Subcutaneous abdominal adipose tissue (tissue), 5 donors: ENCODE data around the gene STAP2.
A peak's percentile ranks its signal among the peaks of the same experiment; 100 is the strongest.

ENCODE experiments used
- H3K27ac ChIP-seq: one replicate; pipeline ENCODE4 v1.7.0; 2013; ENCODE audit warnings: low read depth, mild to moderate bottlenecking, inconsistent platforms, low read length, moderate library complexity
- H3K27me3 ChIP-seq, 5 donors: one replicate each; pipeline ENCODE4 v1.7.0; 2013; ENCODE audit warnings: low read length in 5 of 5, inconsistent platforms in 1 of 5; ENCODE audit not compliant: control insufficient read depth in 5 of 5, insufficient read depth in 4 of 5
- H3K36me3 ChIP-seq, 5 donors: one replicate each; pipeline ENCODE4 v1.7.0; 2013; ENCODE audit warnings: low read length in 5 of 5; ENCODE audit not compliant: control insufficient read depth in 5 of 5, insufficient read depth in 5 of 5
- H3K4me1 ChIP-seq, 5 donors: one replicate each; pipeline ENCODE4 v1.7.0; 2013; ENCODE audit warnings: low read length in 5 of 5, mild to moderate bottlenecking in 3 of 5, moderate library complexity in 1 of 5; ENCODE audit not compliant: control insufficient read depth in 5 of 5, insufficient read depth in 5 of 5
- H3K4me3 ChIP-seq, 5 donors: one replicate each; pipeline ENCODE4 v1.7.0; 2013; ENCODE audit warnings: low read length in 5 of 5, low read depth in 1 of 5
- H3K9ac ChIP-seq, 5 donors: one replicate each; pipeline ENCODE4 v1.7.0; 2013; ENCODE audit warnings: low read length in 5 of 5, mild to moderate bottlenecking in 4 of 5, moderate library complexity in 3 of 5
- H3K9me3 ChIP-seq, 5 donors: one replicate each; pipeline ENCODE4 v1.7.0; 2013; ENCODE audit warnings: low read length in 5 of 5; ENCODE audit not compliant: control insufficient read depth in 5 of 5
- donor health status: healthy.
- donor health status: healthy.
- donor health status: healthy.
- donor health status: healthy.
- donor health status: healthy.

The STAP2 gene

GRCh38 chr19:4301590-4302242 lies 36.9 kb downstream of the STAP2 start:
- no peak overlapping the region for H3K4me3 ChIP-seq
- peak overlapping the region in 1 of 5 donors; percentile 15 for H3K9ac ChIP-seq
- H3K4me1 ChIP-seq = peaks cover 0 to 14% (median 11%) of the 10 kb centered on the region in 5 donors
- H3K36me3 ChIP-seq = no peaks in the 10 kb centered on the region
- no peak overlapping the region for H3K27ac ChIP-seq
- H3K9me3 ChIP-seq = no peaks in the 10 kb centered on the region
- peaks cover 4 to 17% (median 9%) of the 10 kb centered on the region in 5 donors for H3K27me3 ChIP-seq

- H3K27me3 ChIP-seq = peaks cover 6 to 24% (median 9%) of the 10 kb centered on the region in 5 donors
- H3K9me3 ChIP-seq = no peaks in the 10 kb centered on the region
- no peak overlapping the region for H3K4me3 ChIP-seq
- peaks cover 0 to 15% (median 13%) of the 10 kb centered on the region in 5 donors for H3K4me1 ChIP-seq
- no peak overlapping the region for H3K27ac ChIP-seq
- no peak overlapping the region for H3K9ac ChIP-seq
- H3K36me3 ChIP-seq = no peaks in the 10 kb centered on the region
These were observed 38.0 kb downstream of the STAP2 start for GRCh38 chr19:4300589-4300988.

- Histone ChIP-seq H3K36me3 (no peaks in the 10 kb centered on the region), H3K4me1 (peaks cover 0 to 15% (median 10%) of the 10 kb centered on the region in 5 donors), H3K27ac (no peak overlapping the region), H3K27me3 (peaks cover 2 to 15% (median 8%) of the 10 kb centered on the region in 5 donors), H3K9ac (no peak overlapping the region), H3K9me3 (no peaks in the 10 kb centered on the region), H3K4me3 (no peak overlapping the region)
These were observed 39.6 kb downstream of the STAP2 start for GRCh38 chr19:4298810-4299550.

- H3K27ac ChIP-seq = no peak overlapping the region
- peaks cover 0 to 12% (median 6%) of the 10 kb centered on the region in 5 donors for H3K27me3 ChIP-seq
- H3K9me3 ChIP-seq = no peaks in the 10 kb centered on the region
- no peak overlapping the region for H3K9ac ChIP-seq
- H3K36me3 ChIP-seq = no peaks in the 10 kb centered on the region
- H3K4me3 ChIP-seq = no peak overlapping the region
- peaks cover 0 to 15% (median 10%) of the 10 kb centered on the region in 5 donors for H3K4me1 ChIP-seq
These were observed 40.5 kb downstream of the STAP2 start for GRCh38 chr19:4297901-4298809.

GRCh38 chr19:4295972-4296771 lies 42.5 kb downstream of the STAP2 start:
- H3K27me3 ChIP-seq = peaks cover 3 to 12% (median 11%) of the 10 kb centered on the region in 5 donors
- no peak overlapping the region for H3K9ac ChIP-seq
- H3K27ac ChIP-seq = no peak overlapping the region

GRCh38 chr19:4294389-4294788 lies 44.2 kb downstream of the STAP2 start:
- no peaks in the 10 kb centered on the region for H3K9me3 ChIP-seq
- H3K36me3 ChIP-seq = no peaks in the 10 kb centered on the region
- H3K27me3 ChIP-seq = peaks cover 3 to 16% (median 11%) of the 10 kb centered on the region in 5 donors
- peaks cover 0 to 5% (median 0%) of the 10 kb centered on the region in 5 donors for H3K4me1 ChIP-seq
- H3K27ac ChIP-seq = no peak overlapping the region
- H3K4me3 ChIP-seq = no peak overlapping the region
- H3K9ac ChIP-seq = no peak overlapping the region

More at GRCh38 chr19:4295972-4296771, 42.5 kb downstream of the STAP2 start:
- Histone ChIP-seq H3K4me1 (peaks cover 0 to 5% (median 0%) of the 10 kb centered on the region in 5 donors), H3K9me3 (no peaks in the 10 kb centered on the region), H3K4me3 (no peak overlapping the region), H3K36me3 (no peaks in the 10 kb centered on the region)

GRCh38 chr19:4292515-4292914 lies 46.1 kb downstream of the STAP2 start:
- no peak overlapping the region for H3K4me3 ChIP-seq
- H3K27me3 ChIP-seq = peaks cover 3 to 20% (median 11%) of the 10 kb centered on the region in 5 donors
- no peaks in the 10 kb centered on the region for H3K9me3 ChIP-seq
- H3K27ac ChIP-seq = no peak overlapping the region
- H3K36me3 ChIP-seq = no peaks in the 10 kb centered on the region
- H3K9ac ChIP-seq = no peak overlapping the region
- H3K4me1 ChIP-seq = peaks cover 0 to 5% (median 0%) of the 10 kb centered on the region in 5 donors

- no peak overlapping the region for H3K4me3 ChIP-seq
- H3K27me3 ChIP-seq = peaks cover 3 to 17% (median 9%) of the 10 kb centered on the region in 5 donors
- no peaks in the 10 kb centered on the region for H3K9me3 ChIP-seq
- peak overlapping the region in 1 of 5 donors; percentile 17 for H3K9ac ChIP-seq
- no peak overlapping the region for H3K27ac ChIP-seq
- no peaks in the 10 kb centered on the region for H3K36me3 ChIP-seq
- peaks cover 0 to 1% (median 0%) of the 10 kb centered on the region in 5 donors for H3K4me1 ChIP-seq
These were observed 47.4 kb downstream of the STAP2 start for GRCh38 chr19:4291184-4291732.
